HG03064 (cell line): Measurements from ENCODE around the gene UST.
"Not testable (repeated sequence)": the region's sequence is repeated elsewhere in the genome, so short reads cannot be mapped to it uniquely, and the experiment has no call there.

Source experiments
- ATAC-seq: cut with Tn5 transposase; IDR thresholded peaks from one replicate; pipeline ENCODE4 v1.9.1; 2021; ENCODE audit warnings: low read depth; ENCODE audit not compliant: unreplicated experiment

UST gene

DNA sequence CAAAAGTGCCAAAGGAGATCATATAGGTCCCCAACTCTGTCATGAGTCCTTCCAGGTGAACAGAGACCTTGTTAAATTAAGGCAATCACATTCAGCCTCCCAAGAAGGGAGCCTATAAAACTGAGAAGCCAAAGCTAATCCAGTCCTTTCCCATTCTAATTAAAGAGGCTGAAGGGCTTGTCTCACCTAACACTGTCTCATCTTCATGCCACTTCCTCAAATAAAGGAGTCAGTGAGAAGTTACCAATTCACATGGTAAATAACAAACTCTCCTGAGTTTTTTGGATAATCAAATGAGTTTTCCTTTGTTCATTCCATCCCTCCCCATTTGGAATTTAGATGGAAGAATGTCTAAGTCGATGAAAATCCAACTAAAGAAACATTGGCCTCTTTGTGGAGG, 242.8 kb downstream of the UST start:
- no peak for ATAC-seq

DNA sequence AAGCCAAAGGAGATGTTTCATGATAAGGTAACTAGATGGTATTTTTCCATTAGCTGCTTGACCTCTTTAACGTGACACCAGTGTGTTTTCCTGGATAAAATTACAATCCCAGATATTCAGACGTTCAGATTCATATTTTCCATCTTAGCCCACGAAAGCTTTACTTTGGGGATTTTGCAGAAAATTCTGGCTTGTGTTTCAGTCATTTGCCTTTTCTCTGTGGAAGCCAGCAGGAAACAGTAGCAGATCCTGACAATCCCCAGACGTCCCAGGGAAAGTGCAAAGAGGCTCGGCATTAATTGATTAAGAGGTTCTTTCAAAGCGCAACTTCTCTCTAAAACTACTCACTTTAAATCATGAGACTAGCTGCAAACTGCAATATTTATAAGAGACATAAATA, 243.6 kb downstream of the UST start:
- ATAC-seq: no peak

DNA sequence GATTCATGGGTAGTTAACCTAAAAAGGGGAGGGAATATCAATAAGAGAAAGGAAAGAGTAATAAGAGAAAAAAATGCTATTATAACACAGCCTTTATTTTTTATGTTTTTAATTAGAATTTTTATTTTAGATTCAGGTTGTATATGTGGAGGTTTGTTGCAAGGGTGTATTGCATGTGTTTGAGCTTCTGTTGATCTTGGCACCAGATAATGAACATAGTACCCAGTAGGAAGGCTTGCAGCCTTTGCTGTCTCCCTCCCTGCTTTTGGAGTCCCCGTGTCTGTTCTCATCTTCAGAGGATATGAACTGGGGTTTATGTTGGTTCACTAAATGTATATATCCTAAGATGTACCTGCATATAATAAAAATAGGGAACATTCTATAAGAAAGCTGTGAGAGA, 250.0 kb downstream of the UST start:
- no peak for ATAC-seq

DNA sequence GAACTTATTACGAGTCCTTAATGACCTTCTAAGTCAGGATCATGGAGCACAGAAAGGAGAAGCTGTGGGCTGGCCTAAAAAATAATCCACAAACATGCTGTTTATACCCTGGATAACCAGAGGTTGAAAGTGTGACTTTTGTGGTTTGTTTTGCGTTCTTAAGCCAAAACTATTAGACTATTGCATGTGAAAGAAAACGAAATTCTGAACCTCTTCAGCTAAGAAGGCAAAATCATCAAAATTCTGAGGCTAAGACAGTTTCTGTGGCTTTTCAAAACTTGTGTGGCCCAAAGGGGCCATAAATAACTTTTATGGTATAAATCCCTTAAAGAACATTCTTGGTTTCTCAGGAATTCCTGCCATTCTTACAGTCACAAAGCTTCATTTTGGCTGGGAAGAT, 251.0 kb downstream of the UST start:
- ATAC-seq: no peak

DNA sequence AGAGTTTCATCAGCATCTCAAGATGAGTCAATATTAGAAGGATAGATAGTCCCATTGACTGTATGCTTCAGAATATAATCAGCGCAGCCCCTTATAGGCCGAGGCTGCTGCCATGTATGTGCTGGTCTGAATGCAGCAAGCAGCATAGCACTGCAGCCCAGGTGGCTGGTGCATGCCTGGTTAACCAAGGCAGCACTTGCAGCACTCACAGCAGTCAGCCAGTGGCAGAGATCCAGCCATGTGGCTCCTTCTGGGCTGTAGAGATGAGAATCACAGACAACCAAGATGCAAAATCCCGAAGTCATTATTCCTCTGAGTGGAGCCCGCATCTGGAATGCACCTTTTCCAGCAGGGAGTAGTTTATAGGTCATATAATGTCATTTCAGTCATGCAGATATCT, 251.9 kb downstream of the UST start:
- no peak for ATAC-seq

DNA sequence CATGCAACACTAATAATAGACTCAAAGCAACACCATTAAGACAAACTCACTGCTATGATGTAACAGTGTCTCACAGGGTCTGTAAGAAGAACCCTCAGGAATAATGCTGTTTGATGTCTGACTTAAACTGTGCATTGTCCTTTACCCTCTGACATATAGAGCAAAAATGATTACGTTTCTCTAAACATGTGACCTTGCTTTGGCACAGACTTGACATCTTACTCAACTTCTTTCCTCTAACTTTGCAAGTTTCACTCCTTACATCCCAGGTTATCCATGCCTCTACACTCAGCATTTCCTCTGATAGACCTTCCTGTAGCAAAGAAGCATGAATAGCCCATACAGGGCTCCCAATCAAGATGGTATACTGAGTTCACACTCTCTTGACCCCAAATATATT, 252.7 kb downstream of the UST start:
- ATAC-seq: no peak

DNA sequence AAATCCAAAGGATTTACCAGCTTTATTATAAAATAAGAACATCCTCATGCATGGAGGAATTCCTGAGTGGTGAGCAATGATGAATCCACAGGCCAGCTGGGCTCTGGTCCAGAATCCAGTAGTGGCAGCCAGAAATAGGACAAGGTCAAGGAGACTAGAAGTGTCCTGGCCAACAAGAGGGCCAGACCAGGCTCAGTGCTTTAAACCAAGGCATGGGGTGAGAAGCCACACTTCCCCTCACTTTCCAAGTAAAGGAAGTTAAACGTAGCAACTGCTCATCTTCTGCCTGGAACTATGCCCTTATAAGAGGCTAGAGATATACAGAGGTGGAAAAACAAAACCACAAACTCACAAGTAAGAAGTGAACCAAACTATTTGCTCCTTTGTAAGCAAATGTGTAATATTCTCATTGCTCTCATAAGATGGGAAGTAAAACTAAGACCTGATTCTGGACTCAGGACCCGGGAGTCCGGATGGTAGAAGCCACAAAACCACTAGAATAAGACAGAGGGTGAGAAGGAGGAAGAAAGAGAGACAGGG, 253.2 kb downstream of the UST start:
- ATAC-seq: no peak

DNA sequence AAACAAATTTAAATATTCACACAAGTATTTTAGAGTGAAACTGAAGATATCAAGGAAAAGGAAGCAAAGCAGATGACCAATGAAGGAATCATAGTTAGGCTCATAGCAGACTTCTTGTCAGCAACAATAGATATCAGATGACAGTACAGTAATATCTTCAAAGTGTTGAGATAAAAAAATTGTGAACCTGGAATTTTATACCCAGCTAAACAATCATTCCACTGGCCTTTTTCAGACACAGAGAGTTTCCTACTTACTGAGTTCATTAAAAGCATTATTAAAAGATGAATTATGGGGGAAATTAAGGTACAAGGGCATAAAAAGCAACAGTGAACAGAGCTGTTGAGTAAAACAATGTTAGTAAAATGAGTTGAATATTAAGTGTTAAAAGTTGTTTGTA, 254.6 kb downstream of the UST start:
- ATAC-seq: no peak

DNA sequence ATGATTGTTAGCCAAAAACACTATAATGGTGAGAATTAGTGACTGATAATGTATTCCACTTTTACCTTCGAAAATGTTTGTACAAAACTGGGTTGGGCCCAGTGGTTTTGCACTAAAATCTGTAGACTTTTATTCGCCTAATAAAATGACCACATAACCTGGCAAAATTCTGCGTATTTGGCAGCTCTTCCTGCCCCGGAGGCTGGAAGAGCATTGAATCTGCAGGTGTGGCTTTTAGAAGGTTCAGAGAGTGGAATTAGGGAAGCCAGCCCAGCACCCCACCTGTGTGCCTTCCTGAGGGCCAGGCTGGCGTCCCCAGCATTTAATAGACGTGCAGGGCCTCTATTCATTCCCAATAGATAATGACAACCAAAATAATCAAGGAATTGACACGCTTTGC, 256.7 kb downstream of the UST start:
- no peak for ATAC-seq

DNA sequence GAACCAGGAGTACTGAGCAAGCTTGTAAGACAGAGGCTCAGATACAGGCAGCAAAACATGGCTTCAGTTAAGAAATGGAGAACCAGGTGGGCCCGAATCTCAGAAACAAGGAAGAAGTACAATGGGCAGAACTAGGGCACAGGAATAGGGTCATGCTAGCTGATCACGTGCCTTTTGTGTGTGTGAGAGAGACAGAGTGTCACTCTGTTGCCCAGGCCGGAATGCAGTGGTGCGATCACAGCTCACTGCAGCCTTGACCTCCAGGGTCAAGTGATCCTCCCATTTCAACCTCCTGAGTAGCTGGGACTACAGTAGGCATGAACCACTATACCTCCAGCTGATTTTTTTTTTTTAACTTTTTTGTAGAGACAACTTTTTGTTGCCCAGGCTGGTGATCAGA, 257.8 kb downstream of the UST start:
- no peak for ATAC-seq

DNA sequence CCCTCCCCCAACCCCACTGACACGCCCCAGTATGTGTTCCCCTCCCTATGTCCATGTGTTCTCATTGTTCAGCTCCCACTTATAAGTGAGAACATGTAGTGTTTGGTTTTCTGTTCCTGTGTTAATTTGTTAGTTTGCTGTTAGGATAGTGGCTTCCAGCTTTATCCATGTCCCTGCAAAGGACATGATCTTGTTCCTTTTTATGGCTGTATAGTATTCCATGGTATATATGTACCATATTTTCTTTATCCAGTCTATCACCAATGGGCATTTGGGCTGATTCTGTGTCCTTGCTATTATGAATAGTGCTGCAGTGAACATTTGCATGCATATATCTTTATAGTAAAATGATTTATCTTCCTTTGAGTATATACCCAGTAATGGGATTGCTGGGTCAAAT, 259.4 kb downstream of the UST start:
- ATAC-seq: not testable (repeated sequence)

DNA sequence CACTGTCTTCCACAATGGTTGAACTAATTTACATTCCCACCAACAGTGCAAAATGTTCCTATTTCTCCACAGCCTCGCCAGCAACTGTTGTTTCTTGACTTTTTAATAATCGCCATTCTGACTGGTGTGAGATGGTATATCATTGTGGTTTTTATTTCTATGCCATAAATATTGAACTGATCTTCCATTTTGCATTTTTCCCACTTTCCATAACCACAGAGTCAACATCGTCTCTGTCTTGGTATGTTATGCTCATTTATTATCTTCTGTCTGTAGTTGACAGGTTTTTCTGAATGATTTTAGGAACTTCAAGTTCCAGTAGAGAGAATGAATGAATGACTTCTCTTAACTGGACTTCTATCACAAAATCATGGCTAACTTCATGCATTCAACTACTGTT, 259.8 kb downstream of the UST start:
- ATAC-seq: no peak

DNA sequence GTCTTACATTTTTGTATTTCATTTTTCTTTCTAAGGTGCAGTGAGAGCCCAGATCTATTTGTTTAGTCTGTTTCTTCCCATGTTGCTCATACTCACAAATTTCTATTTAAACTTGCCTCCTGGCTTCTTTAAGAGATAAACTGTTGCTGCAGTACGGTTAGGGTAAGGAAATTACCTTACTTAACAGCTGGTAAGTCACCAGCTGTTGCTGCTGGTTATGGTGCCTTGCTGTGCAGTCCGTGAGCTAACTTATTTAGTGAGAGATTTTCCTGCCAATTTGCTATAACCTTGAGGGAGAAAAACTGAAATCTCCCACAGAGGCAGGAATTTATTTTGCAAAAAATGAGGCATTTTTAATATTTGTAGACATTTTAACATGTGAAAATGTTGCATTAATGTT, 261.0 kb downstream of the UST start:
- ATAC-seq: no peak

DNA sequence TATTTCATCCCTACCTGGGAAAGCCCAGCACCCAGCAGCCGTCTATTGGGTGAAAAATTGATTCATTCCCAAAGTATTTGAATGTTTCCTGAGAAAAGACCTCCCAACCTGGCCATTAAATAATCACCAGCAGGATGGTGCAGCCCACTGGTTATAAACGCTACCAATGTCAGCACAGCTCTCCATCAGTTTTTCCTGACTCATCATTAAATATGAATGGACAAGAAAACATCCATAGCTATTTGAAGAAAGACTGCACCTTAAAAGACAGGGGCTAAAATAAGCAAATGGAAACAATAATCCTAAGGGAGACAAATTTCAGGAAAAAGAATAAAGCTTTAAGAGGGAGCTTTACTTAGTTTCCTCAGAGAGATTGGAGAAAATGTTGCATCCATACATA, 261.9 kb downstream of the UST start:
- no peak for ATAC-seq

DNA sequence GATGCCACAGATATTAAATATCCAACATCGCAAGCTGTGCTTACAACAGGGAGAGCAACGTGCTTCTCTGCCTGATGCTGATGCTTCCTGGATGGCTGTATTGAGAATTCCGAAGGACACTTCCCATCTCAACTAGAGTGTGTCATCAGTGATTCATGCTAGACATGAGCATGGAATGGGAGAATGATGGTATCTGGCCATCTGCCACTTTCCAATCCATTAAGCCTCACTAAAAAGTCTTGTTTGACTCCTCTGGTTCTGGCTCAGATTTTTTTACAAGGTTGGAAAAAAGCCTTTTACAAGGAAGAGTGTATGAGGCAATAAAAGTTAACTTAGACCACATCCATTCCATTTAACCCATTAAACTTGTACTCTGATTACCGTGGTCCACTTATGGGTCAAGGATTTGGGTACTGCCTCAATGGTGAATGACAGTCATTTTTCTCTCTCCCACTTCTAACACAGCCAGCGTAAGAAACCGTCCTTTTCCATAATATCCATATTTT, 265.3 kb downstream of the UST start:
- no peak for ATAC-seq

DNA sequence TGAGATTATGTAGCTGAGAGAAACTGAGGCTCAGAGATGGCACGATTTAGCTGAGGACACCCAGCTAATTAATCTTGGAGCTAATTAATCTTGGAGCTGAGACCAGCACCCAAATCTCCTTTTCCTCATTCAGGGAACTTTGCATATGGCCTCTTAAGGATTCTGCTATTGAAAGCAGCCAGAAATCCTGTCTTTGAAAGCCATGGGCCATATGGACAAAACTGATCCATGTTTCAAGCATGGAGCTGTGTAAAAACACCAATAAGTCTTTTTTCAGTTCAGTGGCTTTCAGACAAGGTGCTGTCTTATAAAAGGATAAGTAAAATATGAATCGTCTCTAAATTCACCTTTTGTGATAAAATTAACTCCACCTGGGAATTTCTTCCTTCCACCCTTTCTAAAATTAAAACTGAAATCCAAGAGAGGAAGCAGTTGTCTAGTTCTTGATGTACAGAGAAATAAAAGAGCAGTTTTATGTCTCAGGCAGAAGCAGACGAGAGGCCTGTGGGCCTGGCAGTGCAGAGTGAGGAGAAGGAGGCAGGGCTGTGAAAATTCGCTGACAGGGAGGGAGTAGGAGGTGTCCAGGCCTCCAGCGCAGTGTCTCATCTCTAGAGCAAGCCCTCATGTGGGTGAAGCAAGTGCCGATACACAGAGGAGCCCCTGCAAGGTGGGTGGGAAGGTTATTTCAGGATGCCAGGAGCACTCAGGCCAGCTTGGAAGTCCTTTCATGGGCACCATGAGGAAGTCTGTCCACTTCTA, 266.9 kb downstream of the UST start:
- no peak for ATAC-seq

DNA sequence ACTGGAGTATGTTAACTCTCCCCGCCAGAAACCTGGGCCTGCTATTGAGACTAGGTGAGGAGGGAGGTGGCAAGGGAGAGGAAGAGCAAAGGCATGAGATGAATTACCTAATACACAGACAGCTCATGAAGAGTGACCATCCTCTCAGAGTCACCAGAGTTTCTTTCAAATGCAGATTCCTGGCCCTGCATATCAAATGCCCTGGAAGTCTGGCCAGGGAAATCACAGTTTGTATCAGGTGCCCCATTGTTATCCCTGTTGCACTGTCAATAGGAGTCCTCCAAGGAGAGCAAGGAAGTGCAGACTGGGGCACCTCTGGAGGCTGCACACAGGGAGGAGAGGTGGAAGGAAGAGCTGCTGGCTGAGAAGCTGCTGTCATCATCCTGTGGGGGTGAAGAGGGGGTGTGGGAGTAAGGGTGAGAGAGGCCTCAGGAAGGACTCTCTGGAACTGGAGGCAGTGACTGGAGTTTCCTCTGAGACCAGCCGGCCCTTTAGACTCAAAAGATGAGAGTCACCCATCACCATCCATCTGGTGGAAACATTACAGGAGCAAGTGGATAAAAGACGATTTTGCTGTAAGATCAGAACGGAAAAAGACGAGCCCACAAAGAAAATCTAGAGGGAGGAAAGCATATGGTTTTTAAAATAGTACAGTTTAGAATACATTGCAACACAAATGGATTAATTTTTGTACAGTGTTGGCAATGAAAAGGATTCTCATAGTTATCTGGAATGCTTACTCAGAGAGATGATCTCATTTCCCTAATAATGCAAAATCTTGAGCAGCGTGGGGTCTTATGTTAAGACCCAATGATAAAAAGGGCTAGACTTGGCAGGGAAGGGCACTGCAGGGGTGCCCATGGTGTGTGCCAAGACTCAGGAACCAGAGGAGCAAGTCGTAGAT, 268.1 kb downstream of the UST start:
- ATAC-seq: no peak

DNA sequence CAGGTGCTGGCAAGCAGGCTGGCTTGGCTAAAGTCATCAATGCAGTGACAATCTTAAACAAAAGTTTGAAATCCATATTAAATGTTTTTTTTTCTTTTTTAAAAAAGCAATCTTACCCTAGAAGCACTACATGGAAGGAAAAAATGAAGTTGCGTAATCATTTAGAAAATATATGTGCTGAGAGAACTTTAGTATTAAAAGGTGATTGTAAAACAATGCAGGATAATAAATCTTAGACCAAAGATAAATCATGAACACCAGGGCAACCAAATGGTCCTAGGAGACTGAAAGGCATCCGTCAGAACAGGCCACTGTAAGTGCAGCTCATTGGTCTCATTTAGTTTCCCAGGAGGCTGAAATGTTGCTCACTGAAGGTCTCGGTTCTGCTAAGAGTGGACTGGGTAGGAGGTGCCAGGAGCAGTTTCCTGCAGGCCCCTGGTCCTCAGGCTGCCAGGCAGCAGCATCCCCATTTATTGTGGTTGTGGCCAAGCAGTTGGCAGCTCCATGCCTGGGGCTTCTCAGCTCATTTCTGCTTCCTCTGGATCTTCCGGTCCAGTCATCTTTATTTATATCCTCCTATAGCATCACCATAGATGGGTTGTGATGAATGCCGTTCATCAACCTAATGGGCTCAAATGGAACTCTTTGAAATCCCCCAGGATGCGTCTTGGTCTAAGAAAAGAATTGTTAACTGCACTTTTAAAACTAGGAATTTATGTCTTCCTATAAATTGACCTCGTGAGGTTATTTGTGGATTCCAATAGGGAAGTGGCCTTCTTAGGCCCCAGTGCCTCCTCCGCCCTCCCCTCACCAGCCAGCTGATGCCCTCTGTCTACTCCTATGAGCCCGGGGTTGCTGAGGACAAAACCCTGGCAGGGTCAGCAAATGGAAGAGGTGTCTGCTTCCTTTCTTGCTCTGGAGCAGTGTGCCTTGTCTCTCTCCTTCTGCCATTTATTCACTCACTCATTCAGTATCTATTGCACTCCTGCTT, 269.0 kb downstream of the UST start:
- ATAC-seq: no peak

DNA sequence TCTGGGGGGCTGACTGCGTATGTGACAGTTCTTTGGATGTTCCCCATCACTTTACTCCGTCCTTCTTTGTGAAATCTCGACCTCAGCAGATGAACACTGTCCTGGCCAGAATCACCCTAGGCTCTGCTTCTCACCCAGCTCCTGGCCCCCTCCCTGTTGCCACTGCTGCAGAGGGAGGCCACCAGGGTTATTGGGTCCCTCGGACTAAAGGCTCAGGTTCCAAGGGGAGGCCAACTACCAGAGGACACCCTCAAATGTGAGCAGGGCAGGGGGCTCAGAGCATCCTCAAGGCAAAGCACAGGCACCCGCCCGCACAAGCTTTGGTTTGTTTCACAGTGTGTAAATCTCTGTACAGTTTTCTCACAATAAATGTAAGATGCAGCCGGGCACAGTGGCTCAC, 269.9 kb downstream of the UST start:
- no peak for ATAC-seq

DNA sequence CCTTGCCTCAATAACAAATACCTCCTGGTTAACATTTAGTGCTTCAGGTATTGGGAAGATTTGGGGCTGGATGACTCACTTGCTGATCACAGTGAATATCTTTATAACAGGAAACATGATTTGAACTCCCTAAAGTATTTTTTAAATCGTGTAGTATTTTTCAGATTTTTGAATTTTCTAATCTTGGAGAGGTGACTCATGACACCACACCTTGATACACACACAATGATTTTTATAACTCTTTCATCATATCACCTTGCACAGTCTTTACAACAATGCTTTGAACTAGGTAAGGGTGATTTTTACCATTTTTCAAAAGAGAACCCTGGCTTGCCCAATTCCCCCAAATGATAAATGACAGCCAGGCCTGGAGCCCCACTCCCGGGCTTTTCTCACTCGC, 273.5 kb downstream of the UST start:
- ATAC-seq: no peak
